CD14-positive monocyte (primary cell): Measurements from ENCODE around the gene NBEA. TPM values are rescaled to one million over a fixed set of nuclear protein-coding genes. Genes with fewer than 3 reads are reported as not detected.

ENCODE experiments used
- DNase-seq, 3 donors: peaks; one replicate each; pipeline ENCODE4 v3.0.0-alpha.2; 2011 to 2022
- H2AFZ ChIP-seq: 2 replicates; pipeline ENCODE4 v1.6.0; 2012; ENCODE audit warnings: mild to moderate bottlenecking, low read depth, low read length, inconsistent platforms; ENCODE audit not compliant: insufficient read depth, poor library complexity, severe bottlenecking
- H3K27ac ChIP-seq, 2 donors: 1 replicate in 1 of 2; 2 replicates in 1 of 2; pipeline ENCODE4 v1.5.1; 2012 to 2013; ENCODE audit warnings: low read length in 2 of 2, control low read depth in 1 of 2, inconsistent platforms in 1 of 2, low read depth in 1 of 2, mild to moderate bottlenecking in 1 of 2
- H3K27me3 ChIP-seq, 2 donors: one replicate each; pipeline versions ENCODE4 v1.6.0 to v1.6.1; 2011 to 2013; ENCODE audit warnings: low read length in 2 of 2; ENCODE audit not compliant: control insufficient read depth in 2 of 2, insufficient read depth in 2 of 2
- H3K36me3 ChIP-seq, 2 donors: replicated peaks in 1 of 2; 1 replicate in 1 of 2; 2 replicates in 1 of 2; pipeline versions ENCODE4 v1.5.1 to v1.6.1; 2012 to 2013; ENCODE audit warnings: low read length in 2 of 2, control low read depth in 1 of 2, inconsistent platforms in 1 of 2, mild to moderate bottlenecking in 1 of 2; ENCODE audit not compliant: insufficient read depth in 2 of 2, control insufficient read depth in 1 of 2
- H3K4me1 ChIP-seq, 2 donors: 1 replicate in 1 of 2; 2 replicates in 1 of 2; pipeline versions ENCODE4 v1.5.1 to v1.6.1; 2012 to 2013; ENCODE audit warnings: low read length in 2 of 2, control low read depth in 1 of 2, inconsistent platforms in 1 of 2, mild to moderate bottlenecking in 1 of 2, moderate library complexity in 1 of 2; ENCODE audit not compliant: insufficient read depth in 2 of 2, control insufficient read depth in 1 of 2
- H3K4me2 ChIP-seq: replicated peaks from 2 replicates; pipeline ENCODE3; 2012; ENCODE audit warnings: low read length, moderate library complexity, mild to moderate bottlenecking; ENCODE audit not compliant: poor library complexity, severe bottlenecking; ENCODE audit errors: extremely low read depth
- H3K4me3 ChIP-seq, 3 experiments: fragments of 200-600 bp in 1 of 3; sonication (generic) in 1 of 3; replicated peaks in 1 of 3; 1 replicate in 2 of 3; 2 replicates in 1 of 3; pipeline ENCODE4 v1.5.1; 2011 to 2013; ENCODE audit warnings: low read length in 3 of 3, mild to moderate bottlenecking in 3 of 3, control low read depth in 2 of 3, low read depth in 2 of 3, inconsistent platforms in 1 of 3, moderate library complexity in 1 of 3
- H3K79me2 ChIP-seq: 2 replicates; pipeline ENCODE4 v1.6.0; 2012; ENCODE audit warnings: mild to moderate bottlenecking, control low read depth, inconsistent platforms, low read length, moderate library complexity; ENCODE audit not compliant: insufficient read depth
- H3K9ac ChIP-seq: 2 replicates; pipeline ENCODE4 v1.6.0; 2017; ENCODE audit warnings: low read length, mild to moderate bottlenecking; ENCODE audit not compliant: insufficient read depth, poor library complexity, severe bottlenecking
- H3K9me3 ChIP-seq, 2 donors: replicated peaks in 1 of 2; 1 replicate in 1 of 2; 2 replicates in 1 of 2; pipeline versions ENCODE4 v1.5.1 to v1.6.1; 2012 to 2013; ENCODE audit warnings: low read length in 2 of 2, control low read depth in 1 of 2; ENCODE audit not compliant: control insufficient read depth in 1 of 2, insufficient read depth in 1 of 2
- H4K20me1 ChIP-seq: 2 replicates; pipeline ENCODE4 v1.6.0; 2012; ENCODE audit warnings: mild to moderate bottlenecking, low read length, control low read depth, moderate library complexity; ENCODE audit not compliant: insufficient read depth
- H3K27ac Mint-ChIP-seq, 7 donors: one replicate each; pipeline ENCODE4 v1.8.0; 2020; ENCODE audit warnings: mild to moderate bottlenecking in 7 of 7, mixed read lengths in 7 of 7, moderate library complexity in 6 of 7, inconsistent platforms in 2 of 7
- H3K27me3 Mint-ChIP-seq, 3 donors: one replicate each; pipeline ENCODE4 v1.8.0; 2021 to 2022; ENCODE audit warnings: low read depth in 3 of 3, mild to moderate bottlenecking in 3 of 3, mixed read lengths in 3 of 3, moderate library complexity in 3 of 3, inconsistent platforms in 1 of 3
- H3K36me3 Mint-ChIP-seq, 2 donors: one replicate each; pipeline ENCODE4 v1.8.0; 2020; ENCODE audit warnings: mixed read lengths in 2 of 2, inconsistent platforms in 1 of 2, mild to moderate bottlenecking in 1 of 2
- H3K4me1 Mint-ChIP-seq: one replicate; pipeline ENCODE4 v1.8.0; 2020; ENCODE audit warnings: mild to moderate bottlenecking, mixed read lengths
- H3K4me3 Mint-ChIP-seq, 2 donors: one replicate each; pipeline ENCODE4 v1.8.0; 2020; ENCODE audit warnings: mild to moderate bottlenecking in 2 of 2, mixed read lengths in 2 of 2, moderate library complexity in 1 of 2
- H3K9me3 Mint-ChIP-seq, 7 donors: one replicate each; pipeline ENCODE4 v1.8.0; 2020 to 2022; ENCODE audit warnings: mixed read lengths in 7 of 7, mild to moderate bottlenecking in 6 of 7, moderate library complexity in 6 of 7, inconsistent platforms in 2 of 7
- WGBS: methylation state at CpG from one replicate; pipeline ENCODE4 v1.1.5; 2013; ENCODE audit warnings: missing lambda C conversion rate; ENCODE audit not compliant: insufficient coverage; 5-methylcytosine and 5-hydroxymethylcytosine counted together
- intact Hi-C, 2 donors: fragments of 100-400 bp; cut with micrococcal nuclease; formaldehyde crosslinking; loops; one replicate each; pipeline versions ENCODE4 v1.15.0 to v1.15.1; 2023
- polyA plus RNA-seq, 3 donors: library from polyadenylated mRNA; depleted of rRNA in 1 of 3; unstranded in 2 of 3; stranded (reverse) in 1 of 3; fragments of 300-500 nt in 2 of 3; fragments of >200 nt in 1 of 3; fragmentation: Illumina TruSeq in 2 of 3; gene quantifications; 1 replicate in 2 of 3; 2 replicates in 1 of 3; pipeline ENCODE4 v1.2.3, GENCODE V29; 2012 to 2021
- TF ChIP-seq, protein P1 (sequence below): fragments of 200-600 bp; IDR thresholded peaks from one replicate; pipeline ENCODE4 v1.8.0; 2022; ENCODE audit warnings: antibody characterized with exemption, mild to moderate bottlenecking

Gene NBEA
- polyA plus RNA-seq, 3 donors: 0.03 to 0.23 (median 0.08) TPM

DNA sequence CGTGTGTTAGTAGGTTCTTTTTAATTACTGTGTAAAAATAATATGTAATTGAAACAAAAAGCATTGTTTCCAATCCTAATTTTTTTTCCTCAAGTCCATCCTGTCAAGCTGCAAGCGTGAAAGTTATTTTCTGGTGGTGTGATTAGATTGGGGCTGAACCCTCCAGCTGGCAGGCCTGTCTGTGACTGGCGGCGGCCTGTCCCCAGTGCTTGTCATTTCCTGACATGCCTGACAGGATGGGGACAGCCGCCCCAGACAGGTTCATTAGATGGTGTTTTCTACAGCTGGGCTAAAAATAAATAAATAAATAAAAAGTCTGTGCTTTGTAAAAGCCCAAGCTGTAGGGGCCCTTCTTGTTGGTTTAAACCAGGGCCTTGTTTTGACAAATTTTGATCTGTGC, 588.1 kb downstream of the NBEA start:
- Histone ChIP-seq H3K9me3 (peaks cover 0 to 9% of the 10 kb centered on the region in 2 donors), H3K4me1 (no peaks in the 10 kb centered on the region), H3K9ac (no peak overlapping the region), H2AFZ (no peak overlapping the region), H3K27ac (no peak overlapping the region), H3K4me2 (no peak overlapping the region), H3K4me3 (no peak overlapping the region), H4K20me1 (no peaks in the 10 kb centered on the region), H3K36me3 (no peaks in the 10 kb centered on the region), H3K27me3 (no peaks in the 10 kb centered on the region), H3K79me2 (no peaks in the 10 kb centered on the region)
- peaks cover 0 to 8% (median 4%) of the 10 kb centered on the region in 7 donors for H3K9me3 Mint-ChIP-seq
- H3K36me3 Mint-ChIP-seq: no peaks in the 10 kb centered on the region
- DNase-seq: no peak
- intact Hi-C loops: no loop called here
- H3K27me3 Mint-ChIP-seq: peaks cover 0 to 2% (median 0%) of the 10 kb centered on the region in 3 donors
- H3K27ac Mint-ChIP-seq: no peak overlapping the region
- H3K4me3 Mint-ChIP-seq: no peak overlapping the region
- H3K4me1 Mint-ChIP-seq: no peaks in the 10 kb centered on the region
- 93% methylated on average over 3 of the region's 5 CpGs for WGBS
- TF ChIP-seq, protein P1, sequence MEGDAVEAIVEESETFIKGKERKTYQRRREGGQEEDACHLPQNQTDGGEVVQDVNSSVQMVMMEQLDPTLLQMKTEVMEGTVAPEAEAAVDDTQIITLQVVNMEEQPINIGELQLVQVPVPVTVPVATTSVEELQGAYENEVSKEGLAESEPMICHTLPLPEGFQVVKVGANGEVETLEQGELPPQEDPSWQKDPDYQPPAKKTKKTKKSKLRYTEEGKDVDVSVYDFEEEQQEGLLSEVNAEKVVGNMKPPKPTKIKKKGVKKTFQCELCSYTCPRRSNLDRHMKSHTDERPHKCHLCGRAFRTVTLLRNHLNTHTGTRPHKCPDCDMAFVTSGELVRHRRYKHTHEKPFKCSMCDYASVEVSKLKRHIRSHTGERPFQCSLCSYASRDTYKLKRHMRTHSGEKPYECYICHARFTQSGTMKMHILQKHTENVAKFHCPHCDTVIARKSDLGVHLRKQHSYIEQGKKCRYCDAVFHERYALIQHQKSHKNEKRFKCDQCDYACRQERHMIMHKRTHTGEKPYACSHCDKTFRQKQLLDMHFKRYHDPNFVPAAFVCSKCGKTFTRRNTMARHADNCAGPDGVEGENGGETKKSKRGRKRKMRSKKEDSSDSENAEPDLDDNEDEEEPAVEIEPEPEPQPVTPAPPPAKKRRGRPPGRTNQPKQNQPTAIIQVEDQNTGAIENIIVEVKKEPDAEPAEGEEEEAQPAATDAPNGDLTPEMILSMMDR: no peak

DNA sequence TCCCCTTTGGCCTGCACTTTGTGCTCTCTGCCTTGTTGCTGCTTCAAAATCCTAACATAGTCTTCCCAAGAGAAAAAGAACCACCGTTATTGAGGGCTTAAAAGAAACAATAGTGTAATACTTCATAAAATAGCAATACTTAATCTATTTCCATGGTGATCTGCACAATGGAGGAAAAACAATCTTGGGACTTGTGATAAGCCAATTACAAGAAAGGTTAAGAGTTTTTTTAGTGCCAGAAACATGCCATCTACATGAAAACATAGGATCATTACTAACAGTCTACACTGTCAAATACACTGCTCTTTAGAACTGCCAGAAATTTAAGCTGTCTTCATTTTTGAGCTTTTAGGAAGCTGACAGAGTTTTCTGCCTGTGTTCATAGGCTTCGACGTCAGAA, 588.5 kb downstream of the NBEA start:
- H4K20me1 ChIP-seq: no peaks in the 10 kb centered on the region
- no peak overlapping the region for H3K4me2 ChIP-seq
- no peak overlapping the region for H3K4me3 ChIP-seq
- no peaks in the 10 kb centered on the region for H3K79me2 ChIP-seq
- TF ChIP-seq, protein P1: no peak
- no peaks in the 10 kb centered on the region for H3K36me3 ChIP-seq
- Mint-ChIP-seq H3K27ac (no peak overlapping the region), H3K4me3 (no peak overlapping the region), H3K27me3 (peaks cover 0 to 2% (median 0%) of the 10 kb centered on the region in 3 donors), H3K4me1 (no peaks in the 10 kb centered on the region), H3K36me3 (no peaks in the 10 kb centered on the region), H3K9me3 (peaks cover 0 to 8% (median 4%) of the 10 kb centered on the region in 7 donors)
- intact Hi-C loops: no loop called here
- no peak overlapping the region for H3K27ac ChIP-seq
- H3K9me3 ChIP-seq: peaks cover 0 to 9% of the 10 kb centered on the region in 2 donors
- H3K27me3 ChIP-seq: no peaks in the 10 kb centered on the region
- DNase-seq: no peak
- H2AFZ ChIP-seq: no peak overlapping the region
- H3K4me1 ChIP-seq: no peaks in the 10 kb centered on the region
- WGBS: no CpG with 5 or more reads among the region's 3 CpGs
- H3K9ac ChIP-seq: no peak overlapping the region
